HL-60 (cell line): ENCODE results near the gene DAB2IP.
"Not testable (repeated sequence)": the region's sequence is repeated elsewhere in the genome, so short reads cannot be mapped to it uniquely, and the experiment has no call there.

Experiments
- DNase-seq, 2 experiments: peaks; one replicate each; pipeline ENCODE4 v3.0.0-alpha.2; 2010 to 2020; ENCODE audit warnings: low read depth in 1 of 2, low spot score in 1 of 2
- H3K27ac ChIP-seq: fragments of 250-450 bp; sonication (Bioruptor Pico); replicated peaks from 2 replicates; pipeline ENCODE4 v1.5.1; 2020; ENCODE audit warnings: mild to moderate bottlenecking, moderate library complexity
- H3K27me3 ChIP-seq: fragments of 250-450 bp; sonication (Bioruptor Pico); 2 replicates; pipeline ENCODE4 v1.5.1; 2021; ENCODE audit warnings: mild to moderate bottlenecking, moderate library complexity; ENCODE audit not compliant: insufficient read depth, poor library complexity, severe bottlenecking
- H3K4me3 ChIP-seq: replicated peaks from 2 replicates; pipeline ENCODE4 v1.5.1; 2011; ENCODE audit warnings: mild to moderate bottlenecking, control low read depth, low read length; ENCODE audit not compliant: insufficient read depth
- CTCF ChIP-seq: IDR thresholded peaks from one replicate; pipeline ENCODE4 v1.5.1; 2011; ENCODE audit warnings: low read length, control low read depth, inconsistent platforms; ENCODE audit not compliant: insufficient read depth
- GABPA ChIP-seq: IDR thresholded peaks from 2 replicates; pipeline ENCODE4 v1.6.1; 2012; ENCODE audit warnings: low read depth
- POLR2AphosphoS5 ChIP-seq: IDR thresholded peaks from 2 replicates; pipeline ENCODE4 v1.6.1; 2012; ENCODE audit warnings: low read depth
- REST ChIP-seq: IDR thresholded peaks from 2 replicates; pipeline ENCODE4 v1.6.1; 2012; ENCODE audit warnings: low read depth; ENCODE audit not compliant: insufficient replicate concordance
- SPI1 ChIP-seq: IDR thresholded peaks from 2 replicates; pipeline ENCODE4 v1.6.1; 2012; ENCODE audit warnings: low read depth, mild to moderate bottlenecking, borderline replicate concordance

The DAB2IP gene

GRCh38 chr9:121641224-121641611 lies 10.2 kb upstream of the DAB2IP start:
- DNase-seq = no peak
- Histone ChIP-seq H3K27ac (no peak overlapping the region), H3K4me3 (no peak overlapping the region), H3K27me3 (no peaks in the 10 kb centered on the region)
- TF ChIP-seq CTCF (no peak), GABPA (no peak), REST (no peak), POLR2AphosphoS5 (no peak), SPI1 (no peak)

- no peak for DNase-seq
- TF ChIP-seq SPI1 = no peak
- no peak for TF ChIP-seq CTCF
- TF ChIP-seq GABPA = no peak
- no peak for TF ChIP-seq REST
- no peak for TF ChIP-seq POLR2AphosphoS5
- Histone ChIP-seq H3K4me3 (no peak overlapping the region), H3K27me3 (no peaks in the 10 kb centered on the region), H3K27ac (no peak overlapping the region)
Observed at GRCh38 chr9:121642758-121643157, 8.7 kb upstream of the DAB2IP start.

- Histone ChIP-seq H3K27ac (no peak overlapping the region), H3K27me3 (no peaks in the 10 kb centered on the region), H3K4me3 (no peak overlapping the region)
- DNase-seq = no peak
- TF ChIP-seq POLR2AphosphoS5 = no peak
- TF ChIP-seq REST = no peak
Observed at GRCh38 chr9:121643473-121643872, 8.0 kb upstream of the DAB2IP start.

- not testable (repeated sequence) for H3K4me3 ChIP-seq, H3K27me3 ChIP-seq, DNase-seq, H3K27ac ChIP-seq
Observed at GRCh38 chr9:121644040-121644439, 7.4 kb upstream of the DAB2IP start.
